Limb (tissue), 2 donors: ENCODE data around the gene PAQR6.

Experiments used
- DNase-seq, 2 donors: peaks; one replicate each; pipeline ENCODE4 v3.0.0-alpha.2; 2016; ENCODE audit errors: extremely low spot score in 2 of 2

PAQR6 gene

DNA sequence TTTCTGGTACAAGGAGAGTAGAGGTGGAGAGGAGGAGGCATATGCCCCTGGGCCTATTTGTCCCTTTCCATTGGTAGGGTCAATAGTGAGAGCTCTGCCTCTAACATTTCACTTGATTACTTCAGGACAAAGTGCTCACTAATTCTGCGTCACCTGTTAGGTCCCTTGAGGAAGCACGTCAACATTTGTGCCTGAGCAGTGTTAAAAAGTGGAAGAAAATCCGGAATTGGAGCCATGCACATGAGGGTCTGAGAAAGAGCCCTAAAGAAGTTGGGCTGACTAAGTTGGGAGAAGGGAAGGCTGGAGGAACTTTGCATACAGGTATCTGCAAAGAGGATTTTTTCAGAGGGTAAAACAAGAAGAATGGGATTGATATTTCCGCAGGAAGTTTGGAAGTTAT, 52.0 kb downstream of the PAQR6 start:
- DNase-seq: no peak

DNA sequence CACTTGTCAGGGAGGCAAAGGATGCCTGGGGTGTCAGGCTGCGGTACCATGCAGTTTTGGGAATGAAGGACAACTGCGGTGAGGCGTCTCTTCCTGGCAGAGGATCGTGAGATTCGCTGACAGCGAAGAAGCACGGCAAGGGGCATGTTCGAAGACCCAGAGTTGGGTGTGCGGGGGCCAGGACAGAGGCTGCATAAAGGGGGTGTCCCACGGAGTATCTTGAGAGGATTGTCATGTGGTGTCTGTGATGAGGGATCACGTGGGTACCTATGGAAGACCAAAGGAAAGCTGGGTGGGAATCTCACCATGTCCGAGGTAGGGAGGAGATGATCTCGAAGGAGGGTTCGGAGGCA, 53.6 kb downstream of the PAQR6 start:
- no peak for DNase-seq

DNA sequence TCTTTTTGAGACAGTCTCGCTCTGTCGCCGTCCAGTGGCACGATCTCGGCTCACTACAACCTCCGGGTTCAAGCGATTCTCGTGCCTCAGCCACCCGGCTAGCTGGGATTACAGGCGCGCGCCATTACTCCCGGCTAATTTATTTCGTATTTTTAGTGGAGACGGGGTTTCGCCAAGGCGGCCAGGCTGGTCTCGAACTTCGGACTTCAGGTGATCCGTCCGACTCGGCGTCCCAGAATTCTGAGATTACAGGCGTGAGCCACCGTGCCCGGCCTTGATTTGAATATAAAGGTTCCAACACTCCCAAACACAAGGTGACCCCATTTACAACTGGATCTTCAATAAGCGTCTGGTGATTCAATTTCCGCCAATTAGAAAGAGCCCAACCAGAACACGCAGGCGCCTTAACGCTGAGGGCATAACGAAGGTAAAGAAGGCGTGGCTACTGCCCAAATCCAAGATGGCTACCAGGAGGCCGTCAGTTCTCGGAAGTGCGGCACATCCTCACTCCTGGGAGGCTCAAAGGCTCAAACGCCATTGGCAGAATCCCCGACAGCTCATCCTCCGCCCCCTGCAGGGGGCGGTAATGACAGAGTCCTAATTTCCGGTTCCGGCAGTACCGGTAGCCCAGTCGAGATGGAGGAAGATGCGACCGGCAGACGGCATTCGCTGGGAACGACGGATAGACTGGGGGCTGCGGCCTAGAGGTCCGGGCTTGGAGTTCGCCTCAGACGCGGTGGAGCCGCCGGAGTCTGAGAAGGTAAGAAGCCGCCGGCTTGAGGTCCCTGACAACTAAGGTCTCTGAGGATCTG, 54.2 kb downstream of the PAQR6 start, which contains the start of gene SLC25A44:
Gene SLC25A44, plus strand, starts transcription at position 617 of the 812 bp plus-strand sequence. CDS start 5,744 bp downstream, outside the sequence.
- DNase-seq: peak; percentile 97 to 99
